ENCODE data around the gene TCEA3. TPM values are rescaled to one million over a fixed set of nuclear protein-coding genes. Genes with fewer than 3 reads are reported as not detected.
A peak's percentile ranks its signal among the peaks of the same experiment; 100 is the strongest.

Gene TCEA3
- 0.10 TPM in 1 of 2 replicates, not detected in the other for total RNA-seq (2014; rRNA removed; shearing (Covaris generic))

DNA sequence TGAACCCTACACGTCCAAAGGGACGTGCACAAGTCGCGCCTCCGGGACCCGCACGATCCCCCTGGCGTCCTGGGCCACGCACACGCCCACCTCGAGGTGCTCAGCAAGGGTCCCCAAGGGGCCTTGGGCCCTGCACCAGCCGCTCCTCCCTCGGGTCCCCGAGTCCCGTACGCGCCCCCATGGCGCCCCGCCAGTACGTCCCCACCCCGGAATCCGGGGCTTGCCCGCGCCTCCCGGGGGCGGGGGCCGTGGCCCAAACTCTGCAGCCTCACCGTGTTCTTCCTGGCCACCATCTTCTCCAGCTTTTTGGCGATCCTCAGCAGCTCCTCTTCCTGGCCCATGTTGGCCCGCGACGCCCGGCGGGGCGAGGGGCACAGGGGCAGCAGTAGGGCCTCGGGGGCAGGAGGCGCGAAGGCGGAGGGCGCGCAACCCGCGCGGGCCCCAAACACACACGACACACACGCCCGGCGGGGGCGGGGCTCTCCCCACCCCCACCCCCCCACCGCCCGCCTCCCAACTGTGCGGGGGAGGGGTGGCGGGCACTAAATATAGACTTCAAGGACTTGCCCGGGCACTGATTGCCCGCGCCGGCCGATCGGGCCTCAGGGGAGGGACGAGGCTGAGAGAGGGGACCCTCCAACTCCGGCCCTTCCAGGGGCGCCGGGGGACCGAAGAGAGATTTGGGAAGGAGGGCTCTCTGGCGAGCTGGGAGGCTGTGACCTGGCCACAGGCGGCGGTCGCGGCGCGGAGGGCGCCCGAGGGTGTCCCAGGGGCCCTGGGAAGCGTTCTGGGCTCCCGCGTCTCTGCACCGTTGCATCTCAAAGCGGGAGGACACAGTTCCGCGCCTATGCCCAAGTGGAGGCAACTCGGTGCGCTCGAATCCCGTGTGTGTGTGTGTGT, at the start of gene TCEA3:
TCEA3 (minus strand) TSS at position 456 of the 900 bp plus-strand sequence; CDS start at position 341, 115 bp downstream.
- peak within 1 kb of the TSS; percentile 5 for H3K27ac ChIP-seq

DNA sequence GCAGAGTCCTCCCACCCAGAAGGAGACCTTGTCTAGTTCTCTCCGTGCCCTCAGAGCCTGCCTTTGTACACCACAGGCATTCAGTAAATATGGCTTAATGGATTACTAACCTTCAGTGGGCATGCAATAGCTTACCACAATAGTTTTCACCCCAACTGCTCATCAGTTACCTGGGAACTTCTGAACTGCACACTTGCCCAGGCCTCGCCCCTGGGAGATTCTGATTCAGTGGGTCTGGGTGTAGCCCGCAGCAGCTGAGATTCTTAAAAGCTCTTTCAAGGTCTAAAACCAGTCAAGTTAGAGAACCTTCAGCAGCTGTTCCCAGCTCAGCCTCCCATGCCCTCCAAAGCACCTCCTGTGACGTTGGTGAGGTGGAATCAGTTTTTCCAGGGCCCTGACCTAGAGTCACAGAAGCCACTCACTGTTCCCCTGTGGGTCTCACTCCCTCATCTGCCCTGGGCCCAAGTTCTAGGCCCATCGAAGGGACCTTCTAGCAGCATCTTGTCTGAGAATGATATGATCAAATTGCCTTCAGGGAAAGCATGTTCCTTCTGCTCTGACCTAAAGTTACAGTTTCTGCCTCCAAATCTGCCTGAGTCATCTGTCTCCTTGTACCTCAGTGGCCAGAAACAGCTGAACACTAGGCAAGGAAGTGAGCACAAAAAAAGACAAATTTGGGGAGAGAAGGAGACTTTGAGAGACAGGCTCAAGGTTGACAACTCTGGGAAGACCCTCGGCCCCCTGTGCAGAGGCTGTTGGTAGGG, 48.7 kb upstream of the TCEA3 start:
- Histone ChIP-seq H3K4me1 (peaks cover 17% of the 10 kb centered on the region), H3K36me3 (no peaks in the 10 kb centered on the region), H3K27ac (peak overlapping the region; percentile 60), H3K4me3 (no peak overlapping the region), H3K27me3 (no peaks in the 10 kb centered on the region), H3K9me3 (replicated peaks) (no peaks in the 10 kb centered on the region)
- peak; percentile 79 to 88 for DNase-seq

More for the DNA sequence above, at the start of gene TCEA3:
- H3K36me3 ChIP-seq = no peaks in the 10 kb centered on the region; the same call in 1 of the 2 replicates
- no peaks in the 10 kb centered on the region for H3K27me3 ChIP-seq
- H3K4me1 ChIP-seq = peaks cover 21% of the 10 kb centered on the region
- H3K4me3 ChIP-seq = peak within 1 kb of the TSS; percentile 48
- H3K9me3 ChIP-seq (replicated peaks) = no peaks in the 10 kb centered on the region
- DNase-seq = no peak

DNA sequence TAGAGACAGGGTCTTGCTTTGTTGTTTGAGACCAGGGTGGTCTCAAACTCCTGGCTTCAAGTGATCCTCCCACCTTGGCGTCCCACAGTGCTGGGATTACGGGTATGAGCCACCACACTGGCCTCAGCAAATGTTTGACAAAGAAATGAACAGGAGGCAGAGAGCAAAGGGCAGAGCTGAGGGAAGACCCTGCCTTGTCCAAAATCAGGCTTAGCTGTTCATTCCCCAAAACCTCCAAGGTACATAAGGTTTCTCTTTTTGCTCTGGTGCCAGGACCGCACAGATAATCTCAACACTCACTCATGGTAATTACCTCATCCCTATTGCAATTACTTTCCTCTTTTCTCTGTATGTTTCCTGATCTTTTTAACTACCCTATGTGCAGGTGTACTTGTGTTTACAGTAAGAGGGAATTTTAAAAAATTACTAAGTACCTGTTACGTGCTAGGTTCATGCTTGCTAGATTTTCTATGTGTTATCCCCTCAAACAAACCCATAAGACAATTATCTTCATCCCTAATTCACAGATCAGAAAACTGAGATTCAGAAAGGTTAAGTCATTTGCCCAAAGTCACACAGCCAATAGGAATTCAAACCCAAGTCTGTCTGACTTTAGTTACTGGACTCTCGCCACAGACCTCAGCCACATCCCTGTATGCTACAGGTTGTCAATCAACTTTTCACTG, 47.9 kb upstream of the TCEA3 start:
- no peak for DNase-seq
- no peaks in the 10 kb centered on the region for H3K27me3 ChIP-seq
- no peaks in the 10 kb centered on the region for H3K36me3 ChIP-seq
- H3K4me3 ChIP-seq = no peak overlapping the region
- no peak overlapping the region for H3K27ac ChIP-seq
- peaks cover 17% of the 10 kb centered on the region for H3K4me1 ChIP-seq
- no peaks in the 10 kb centered on the region for H3K9me3 ChIP-seq (replicated peaks)

DNA sequence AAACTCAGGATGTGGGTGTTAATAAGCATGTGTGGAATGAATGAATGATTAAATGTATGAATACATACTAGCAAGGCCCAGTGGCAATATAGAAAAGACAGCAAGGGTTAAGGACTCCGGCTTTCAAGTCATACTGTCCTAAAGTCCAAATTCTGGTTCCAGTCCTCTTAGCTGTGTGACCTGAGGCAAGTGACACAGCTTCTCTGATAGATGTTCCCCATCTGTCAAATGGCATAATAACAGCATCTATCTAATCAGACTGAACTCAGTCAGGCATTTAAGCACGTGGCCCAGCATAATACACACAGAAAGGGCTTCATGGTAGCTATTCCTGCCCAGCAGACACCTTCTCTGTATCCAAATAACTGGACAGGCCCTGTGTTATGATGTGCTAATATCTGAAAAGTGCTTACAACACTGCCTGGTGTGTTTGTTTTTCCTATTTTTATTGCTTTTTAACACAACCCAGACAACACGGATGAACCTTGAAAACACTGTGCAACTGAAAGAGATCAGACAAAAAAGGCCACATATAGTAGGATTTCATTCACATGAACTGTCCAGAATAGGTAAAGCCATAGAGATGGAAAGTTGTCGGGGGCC, 47.0 kb upstream of the TCEA3 start:
- H3K4me1 ChIP-seq = peaks cover 17% of the 10 kb centered on the region
- no peaks in the 10 kb centered on the region for H3K27me3 ChIP-seq
- no peak for DNase-seq
- no peak overlapping the region for H3K27ac ChIP-seq
- no peaks in the 10 kb centered on the region for H3K9me3 ChIP-seq (replicated peaks)
- no peaks in the 10 kb centered on the region for H3K36me3 ChIP-seq
- no peak overlapping the region for H3K4me3 ChIP-seq

DNA sequence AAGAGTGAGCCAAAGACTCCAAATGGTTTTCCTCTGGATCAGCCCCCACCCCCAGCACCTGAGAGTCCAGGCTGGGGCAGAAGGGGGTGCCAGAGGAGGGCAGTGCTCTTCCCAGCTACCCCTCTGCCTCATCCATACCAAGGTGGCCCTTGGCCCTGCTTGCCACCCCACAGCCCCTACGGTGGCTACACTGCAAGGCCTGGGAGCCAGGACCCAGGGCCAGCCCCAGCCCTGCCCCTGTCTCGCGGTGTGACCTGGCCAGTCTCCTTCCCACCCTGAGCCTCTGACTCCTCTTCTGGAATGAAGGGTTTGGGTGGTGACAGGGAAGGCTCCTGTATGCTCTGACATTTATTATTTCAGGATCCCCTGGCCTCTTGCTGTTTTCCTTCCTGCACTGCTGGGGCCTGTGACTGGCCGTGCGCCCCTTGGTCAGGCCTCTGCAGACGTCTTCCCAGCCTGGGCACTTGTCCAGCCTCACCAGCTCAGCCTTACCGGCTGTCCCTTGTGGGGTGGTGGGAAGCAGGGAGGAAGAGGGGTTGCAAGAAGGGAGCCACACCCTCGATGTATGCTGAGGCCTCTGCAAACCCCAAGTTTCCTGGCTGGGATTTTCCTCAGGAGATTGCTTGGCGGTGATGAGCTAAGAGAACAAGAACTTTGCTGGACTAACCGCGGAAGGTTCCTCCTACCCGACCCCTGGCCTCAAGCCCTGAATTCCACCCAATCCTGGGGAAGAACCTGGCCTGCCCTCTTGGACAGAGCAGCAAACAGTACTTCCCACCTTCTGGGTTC, 45.9 kb upstream of the TCEA3 start:
- no peak overlapping the region for H3K4me3 ChIP-seq
- no peak overlapping the region for H3K27ac ChIP-seq
- DNase-seq = no peak
- H3K9me3 ChIP-seq (replicated peaks) = no peaks in the 10 kb centered on the region
- peaks cover 15% of the 10 kb centered on the region for H3K4me1 ChIP-seq
- no peaks in the 10 kb centered on the region for H3K27me3 ChIP-seq
- no peaks in the 10 kb centered on the region for H3K36me3 ChIP-seq

DNA sequence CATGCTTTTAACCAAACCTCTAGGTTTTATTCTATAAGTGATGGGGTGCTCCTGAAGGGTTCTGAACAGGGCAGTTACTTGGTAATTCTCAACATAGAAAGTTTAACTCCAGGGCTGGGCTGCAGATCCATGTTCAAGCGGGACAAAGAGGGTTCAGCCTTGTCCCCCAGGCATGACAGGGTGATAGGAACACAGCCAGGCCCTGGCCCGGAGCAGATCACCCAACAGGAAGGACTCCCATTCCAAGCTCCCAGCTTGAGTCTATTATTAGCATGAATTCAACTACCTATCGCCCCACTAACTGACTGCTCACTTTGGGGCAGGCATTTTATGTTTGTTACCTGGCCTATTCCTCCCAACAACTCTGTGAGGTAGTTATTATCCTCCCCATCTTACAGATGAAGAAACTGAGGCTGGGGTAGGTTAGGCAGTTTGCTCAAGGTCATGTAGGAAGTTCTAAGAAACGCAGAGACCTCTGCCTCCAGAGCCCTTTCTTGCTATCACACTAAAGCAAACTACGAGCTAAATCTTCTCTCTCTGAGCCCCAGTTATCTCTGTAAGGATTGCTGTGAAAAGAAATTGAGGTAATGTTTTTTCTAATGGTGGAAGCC, 44.9 kb upstream of the TCEA3 start:
- no peak for DNase-seq
- Histone ChIP-seq H3K4me3 (no peak overlapping the region), H3K9me3 (replicated peaks) (no peaks in the 10 kb centered on the region), H3K27me3 (no peaks in the 10 kb centered on the region), H3K36me3 (no peaks in the 10 kb centered on the region), H3K4me1 (peaks cover 9% of the 10 kb centered on the region), H3K27ac (no peak overlapping the region)

DNA sequence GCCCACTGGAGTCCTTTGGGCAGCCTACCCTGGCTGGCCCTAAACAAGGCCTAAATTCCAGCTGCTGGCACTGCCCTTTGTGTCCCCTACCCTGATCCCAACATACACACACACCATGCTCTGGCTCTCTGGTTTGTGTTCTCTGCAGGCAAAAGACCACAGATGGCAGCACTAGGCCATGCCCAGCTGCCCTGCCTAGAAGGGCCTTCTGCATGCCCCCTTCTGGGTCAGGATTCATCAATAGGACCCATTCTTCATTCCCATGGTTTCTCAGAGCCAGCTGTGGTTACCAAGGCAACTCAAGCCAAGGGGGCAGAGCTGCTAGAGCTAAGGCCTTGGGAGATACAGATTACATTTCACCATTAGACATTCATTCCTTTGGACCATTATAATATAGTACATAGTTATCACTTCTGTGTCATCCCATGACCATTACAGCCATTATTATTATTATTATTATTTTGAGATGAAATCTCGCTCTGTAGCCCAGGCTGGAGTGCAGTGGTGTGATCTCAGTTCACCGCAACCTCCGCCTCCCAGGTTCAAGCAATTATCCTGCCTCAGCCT, 42.0 kb upstream of the TCEA3 start:
- no peaks in the 10 kb centered on the region for H3K4me1 ChIP-seq
- no peaks in the 10 kb centered on the region for H3K27me3 ChIP-seq
- no peaks in the 10 kb centered on the region for H3K36me3 ChIP-seq
- no peak overlapping the region for H3K27ac ChIP-seq
- DNase-seq = no peak
- H3K4me3 ChIP-seq = no peak overlapping the region
- H3K9me3 ChIP-seq (replicated peaks) = no peaks in the 10 kb centered on the region

DNA sequence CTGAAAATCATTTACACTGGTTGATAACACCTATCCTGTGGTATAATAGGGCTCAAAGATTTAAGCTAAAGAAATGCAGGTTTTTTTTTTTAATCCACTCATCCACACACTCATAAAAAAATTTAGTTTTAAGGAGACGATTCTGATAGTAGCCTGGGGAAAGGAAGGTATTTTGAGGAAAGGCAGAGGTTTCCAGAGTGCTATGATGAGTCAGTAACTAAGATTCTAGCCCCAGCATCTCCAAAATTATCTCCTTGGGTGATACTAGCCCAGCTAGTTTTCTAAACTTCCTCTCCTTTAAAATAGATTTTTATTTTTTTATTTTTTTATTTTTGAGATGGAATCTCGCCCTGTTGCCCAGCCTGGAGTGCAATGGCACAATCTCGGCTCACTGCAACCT, 38.7 kb upstream of the TCEA3 start:
- no peaks in the 10 kb centered on the region for H3K4me1 ChIP-seq
- H3K27me3 ChIP-seq = no peaks in the 10 kb centered on the region
- no peak overlapping the region for H3K27ac ChIP-seq
- no peak overlapping the region for H3K4me3 ChIP-seq
- no peaks in the 10 kb centered on the region for H3K36me3 ChIP-seq
- DNase-seq = no peak
- no peaks in the 10 kb centered on the region for H3K9me3 ChIP-seq (replicated peaks)

DNA sequence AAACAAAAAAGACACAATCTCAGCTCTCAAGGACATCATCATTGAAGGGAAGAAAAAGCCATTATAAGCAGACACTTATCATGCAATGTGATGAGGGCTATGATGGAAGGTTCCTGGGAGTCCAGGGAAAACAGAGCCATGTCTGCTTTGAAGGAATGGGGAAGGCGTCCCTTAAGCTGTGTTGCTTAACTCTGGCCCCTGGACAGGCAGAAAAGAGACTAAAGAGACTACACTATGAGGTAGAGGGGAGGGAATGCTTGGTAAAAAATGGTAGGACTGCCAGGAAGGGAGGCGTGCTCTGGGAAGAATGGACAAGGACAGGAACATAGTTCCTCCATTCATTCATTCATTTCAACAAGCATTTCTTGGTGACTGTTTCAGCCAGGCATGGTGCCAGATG, 38.2 kb upstream of the TCEA3 start:
- H3K4me3 ChIP-seq = no peak overlapping the region
- no peaks in the 10 kb centered on the region for H3K27me3 ChIP-seq
- H3K27ac ChIP-seq = no peak overlapping the region
- H3K4me1 ChIP-seq = no peaks in the 10 kb centered on the region
- DNase-seq = no peak
- no peaks in the 10 kb centered on the region for H3K9me3 ChIP-seq (replicated peaks)
- H3K36me3 ChIP-seq = no peaks in the 10 kb centered on the region

DNA sequence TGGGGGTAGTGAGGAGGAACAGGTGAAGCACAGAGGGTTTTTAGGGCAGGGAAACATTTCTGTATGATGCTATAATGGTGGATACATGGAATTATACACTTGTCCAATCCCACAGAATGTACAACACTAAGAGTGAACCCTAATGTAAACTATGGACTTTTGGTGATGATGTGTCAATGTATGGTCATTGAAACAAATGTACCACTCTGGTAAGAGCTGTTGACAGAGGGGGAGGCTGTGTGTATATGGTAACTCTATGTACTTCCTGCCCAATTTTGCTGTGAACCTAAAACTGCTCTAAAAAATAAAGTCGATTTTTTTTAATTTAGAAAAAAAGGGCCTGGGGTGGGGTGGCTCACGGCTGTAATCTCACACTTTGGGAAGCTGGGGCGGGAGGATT, 36.5 kb upstream of the TCEA3 start:
- Histone ChIP-seq H3K27me3 (no peaks in the 10 kb centered on the region), H3K36me3 (no peaks in the 10 kb centered on the region), H3K9me3 (replicated peaks) (no peaks in the 10 kb centered on the region), H3K27ac (no peak overlapping the region), H3K4me1 (no peaks in the 10 kb centered on the region), H3K4me3 (no peak overlapping the region)
- DNase-seq = no peak

DNA sequence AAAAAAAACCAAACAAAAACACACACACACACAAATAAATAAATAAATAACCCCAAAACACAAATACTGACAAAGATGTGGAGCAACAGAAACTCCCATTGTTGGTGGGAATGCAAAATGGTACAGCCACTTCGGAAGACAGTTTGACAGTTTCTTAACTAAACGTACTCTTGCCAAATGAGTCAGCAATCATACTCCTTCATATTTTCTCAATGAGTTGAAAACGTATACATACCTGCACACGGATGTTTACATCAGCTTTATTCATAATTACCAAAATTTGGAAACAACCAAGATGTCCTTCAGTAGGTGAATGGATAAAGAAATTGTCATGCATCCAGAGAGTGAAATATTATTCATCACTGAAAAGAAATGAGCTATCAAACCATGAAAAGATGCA, 36.0 kb upstream of the TCEA3 start:
- Histone ChIP-seq H3K9me3 (replicated peaks) (no peaks in the 10 kb centered on the region), H3K27me3 (no peaks in the 10 kb centered on the region), H3K36me3 (no peaks in the 10 kb centered on the region)

DNA sequence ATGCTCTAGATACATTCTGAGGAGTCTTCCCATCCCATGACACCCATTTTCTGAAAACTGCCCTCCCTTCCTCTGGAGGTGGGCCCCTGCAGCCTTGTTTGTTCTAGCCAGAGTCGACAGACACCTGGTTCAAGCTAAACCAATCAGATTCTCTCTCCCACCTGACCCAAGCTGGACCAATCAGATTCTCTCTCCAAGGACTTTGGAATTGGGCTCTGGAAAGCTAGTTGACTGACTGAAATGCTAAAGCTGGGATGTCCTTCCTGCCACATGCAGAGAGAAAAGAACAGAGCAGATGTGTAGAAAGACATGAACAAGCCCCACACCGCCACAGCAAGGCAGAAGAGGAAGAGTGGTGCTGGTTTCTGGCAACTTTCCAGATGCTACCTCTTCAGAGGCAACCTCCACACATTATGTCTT, 34.8 kb upstream of the TCEA3 start:
- no peak overlapping the region for H3K4me3 ChIP-seq
- H3K4me1 ChIP-seq = no peaks in the 10 kb centered on the region
- no peak for DNase-seq
- no peaks in the 10 kb centered on the region; the same call in 1 of the 2 replicates for H3K36me3 ChIP-seq
- no peaks in the 10 kb centered on the region for H3K27me3 ChIP-seq
- H3K9me3 ChIP-seq (replicated peaks) = no peaks in the 10 kb centered on the region
- H3K27ac ChIP-seq = no peak overlapping the region

More for the DNA sequence above, 36.0 kb upstream of the TCEA3 start:
- no peaks in the 10 kb centered on the region for H3K4me1 ChIP-seq
- DNase-seq = no peak
- H3K27ac ChIP-seq = no peak overlapping the region
- H3K4me3 ChIP-seq = no peak overlapping the region

DNA sequence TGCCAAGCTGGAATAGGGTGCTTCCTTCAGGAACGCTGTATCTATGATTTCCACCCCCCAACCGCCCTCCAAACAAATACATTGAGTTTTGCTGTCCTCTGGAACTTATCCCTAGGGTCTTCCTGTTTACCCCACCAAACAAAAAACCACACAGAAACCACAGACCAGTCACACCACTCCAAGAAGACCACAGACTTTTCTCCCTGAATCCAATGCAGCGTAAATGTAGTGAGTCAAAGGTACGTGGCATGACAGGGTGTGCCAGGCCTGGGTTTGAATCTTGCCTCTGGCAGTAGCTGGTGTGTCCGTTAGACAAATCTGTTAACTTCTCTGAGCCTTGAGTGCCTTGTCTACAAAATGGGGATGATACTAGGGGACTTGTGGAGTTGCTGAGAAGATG, 31.7 kb upstream of the TCEA3 start:
- no peaks in the 10 kb centered on the region for H3K9me3 ChIP-seq (replicated peaks)
- H3K27ac ChIP-seq = no peak overlapping the region
- H3K4me1 ChIP-seq = no peaks in the 10 kb centered on the region
- no peaks in the 10 kb centered on the region for H3K27me3 ChIP-seq
- H3K4me3 ChIP-seq = no peak overlapping the region
- peaks cover 3% of the 10 kb centered on the region for H3K36me3 ChIP-seq
- no peak for DNase-seq

All from SJCRH30 (cell line).